KOPT-K1 (cell line): ENCODE results near the gene URGCP.
"Not testable (repeated sequence)": the region's sequence is repeated elsewhere in the genome, so short reads cannot be mapped to it uniquely, and the experiment has no call there.

Experiments used
- H3K27ac ChIP-seq: fragments of 200-600 bp; sonication (generic); 2 replicates; pipeline ENCODE4 v1.5.1; 2016; ENCODE audit warnings: antibody characterized with exemption, mild to moderate bottlenecking, low read depth, low read length; ENCODE audit not compliant: poor library complexity, severe bottlenecking
- H3K36me3 ChIP-seq: fragments of 200-600 bp; sonication (generic); 2 replicates; pipeline ENCODE4 v1.5.1; 2017; ENCODE audit warnings: antibody characterized with exemption, mild to moderate bottlenecking, low read length, moderate library complexity; ENCODE audit not compliant: insufficient read depth
- H3K9me3 ChIP-seq: fragments of 200-600 bp; sonication (generic); 2 replicates; pipeline ENCODE4 v1.5.1; 2017; ENCODE audit warnings: antibody characterized with exemption, low read length, mild to moderate bottlenecking; ENCODE audit not compliant: insufficient read depth, poor library complexity, severe bottlenecking

URGCP gene

GRCh38 chr7:43929529-43930457 is 23.4 kb upstream of the URGCP start:
- Histone ChIP-seq H3K36me3 (peaks cover 2% of the 10 kb centered on the region; the same call in 1 of the 2 replicates), H3K27ac (no peak overlapping the region), H3K9me3 (no peaks in the 10 kb centered on the region)

GRCh38 chr7:43927810-43928209 is 21.4 kb upstream of the URGCP start:
- Histone ChIP-seq H3K9me3 (no peaks in the 10 kb centered on the region), H3K36me3 (peaks cover 5% of the 10 kb centered on the region; the same call in 1 of the 2 replicates), H3K27ac (no peak overlapping the region)

GRCh38 chr7:43926798-43927123 is 20.4 kb upstream of the URGCP start:
- no peaks in the 10 kb centered on the region for H3K9me3 ChIP-seq
- H3K27ac ChIP-seq, result peak overlapping the region; percentile 72

GRCh38 chr7:43925984-43926797 is 19.8 kb upstream of the URGCP start, which contains the start of gene UBE2D4:
Gene UBE2D4 (plus strand): TSS chr7:43926436. CDS start chr7:43926533, 97 bp downstream.
- Histone ChIP-seq H3K36me3 (peaks cover 5% of the 10 kb centered on the region; the same call in 1 of the 2 replicates), H3K9me3 (no peaks in the 10 kb centered on the region), H3K27ac (peak within 1 kb of the TSS; percentile 72)

More at GRCh38 chr7:43926798-43927123, 20.4 kb upstream of the URGCP start:
- H3K36me3 ChIP-seq, result peaks cover 5% of the 10 kb centered on the region; the same call in 1 of the 2 replicates

- Histone ChIP-seq H3K36me3 (peaks cover 14% of the 10 kb centered on the region; the same call in 1 of the 2 replicates), H3K9me3 (no peaks in the 10 kb centered on the region)
Observed at GRCh38 chr7:43922726-43923125, 16.3 kb upstream of the URGCP start.

GRCh38 chr7:43921423-43921822 is 15.0 kb upstream of the URGCP start:
- no peak overlapping the region for H3K27ac ChIP-seq
- H3K36me3 ChIP-seq, result peaks cover 14% of the 10 kb centered on the region; the same call in 1 of the 2 replicates
- H3K9me3 ChIP-seq, result no peaks in the 10 kb centered on the region

More at GRCh38 chr7:43922726-43923125, 16.3 kb upstream of the URGCP start:
- H3K27ac ChIP-seq, result no peak overlapping the region

GRCh38 chr7:43915907-43916306 is 9.5 kb upstream of the URGCP start:
- Histone ChIP-seq H3K36me3 (peaks cover 9% of the 10 kb centered on the region; the same call in 1 of the 2 replicates), H3K27ac (no peak overlapping the region), H3K9me3 (no peaks in the 10 kb centered on the region)

GRCh38 chr7:43914795-43915194 is 8.4 kb upstream of the URGCP start:
- no peak overlapping the region for H3K27ac ChIP-seq
- peaks cover 8% of the 10 kb centered on the region; the same call in 1 of the 2 replicates for H3K36me3 ChIP-seq
- H3K9me3 ChIP-seq, result no peaks in the 10 kb centered on the region

GRCh38 chr7:43905956-43906330 is 453 bp downstream of the URGCP start:
- peak overlapping the region; percentile 61 for H3K27ac ChIP-seq
- no peaks in the 10 kb centered on the region for H3K36me3 ChIP-seq
- H3K9me3 ChIP-seq, result no peaks in the 10 kb centered on the region

GRCh38 chr7:43905209-43905946 is 1.0 kb downstream of the URGCP start:
- no peaks in the 10 kb centered on the region for H3K36me3 ChIP-seq
- H3K9me3 ChIP-seq, result no peaks in the 10 kb centered on the region
- H3K27ac ChIP-seq, result peak overlapping the region; percentile 61

- H3K36me3 ChIP-seq, result no peaks in the 10 kb centered on the region
- no peaks in the 10 kb centered on the region for H3K9me3 ChIP-seq
- H3K27ac ChIP-seq, result no peak overlapping the region
Observed at GRCh38 chr7:43904533-43905208, 1.7 kb downstream of the URGCP start.

GRCh38 chr7:43902542-43903054 is 3.8 kb downstream of the URGCP start:
- H3K9me3 ChIP-seq, result no peaks in the 10 kb centered on the region
- H3K27ac ChIP-seq, result no peak overlapping the region
- no peaks in the 10 kb centered on the region for H3K36me3 ChIP-seq

- H3K9me3 ChIP-seq, H3K27ac ChIP-seq: not testable (repeated sequence)
- H3K36me3 ChIP-seq, result peaks cover 14% of the 10 kb centered on the region; the same call in 1 of the 2 replicates
Observed at GRCh38 chr7:43898571-43898970, 7.8 kb downstream of the URGCP start.

GRCh38 chr7:43895847-43896415 is 10.5 kb downstream of the URGCP start:
- Histone ChIP-seq H3K36me3 (peaks cover 14% of the 10 kb centered on the region; the same call in 1 of the 2 replicates), H3K9me3 (no peaks in the 10 kb centered on the region), H3K27ac (no peak overlapping the region)
